NCI-H1930 (cell line): ENCODE results near the gene ROS1.

ENCODE experiments used
- DNase-seq, 2 experiments: peaks; one replicate each; lab custom pipeline; 2025; lab: John Stamatoyannopoulos, UW

The ROS1 gene

DNA sequence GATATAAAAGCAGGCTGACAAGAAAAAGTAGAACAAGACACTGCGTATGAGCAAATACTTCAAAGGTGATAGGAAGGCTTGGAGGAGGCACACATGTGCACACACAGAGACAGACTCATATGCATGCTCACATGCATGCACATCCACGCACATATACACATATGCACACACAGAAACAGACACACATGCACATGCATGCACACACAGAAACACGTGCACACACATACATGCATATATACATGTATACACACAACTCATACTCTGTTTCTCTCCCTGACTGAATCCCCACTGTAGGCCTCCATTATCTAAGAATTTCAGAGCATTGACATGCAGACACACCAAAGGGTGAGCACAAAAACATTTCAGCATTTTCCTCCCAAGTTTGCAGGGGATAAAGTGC, 116.7 kb downstream of the ROS1 start:
- no peak for DNase-seq

DNA sequence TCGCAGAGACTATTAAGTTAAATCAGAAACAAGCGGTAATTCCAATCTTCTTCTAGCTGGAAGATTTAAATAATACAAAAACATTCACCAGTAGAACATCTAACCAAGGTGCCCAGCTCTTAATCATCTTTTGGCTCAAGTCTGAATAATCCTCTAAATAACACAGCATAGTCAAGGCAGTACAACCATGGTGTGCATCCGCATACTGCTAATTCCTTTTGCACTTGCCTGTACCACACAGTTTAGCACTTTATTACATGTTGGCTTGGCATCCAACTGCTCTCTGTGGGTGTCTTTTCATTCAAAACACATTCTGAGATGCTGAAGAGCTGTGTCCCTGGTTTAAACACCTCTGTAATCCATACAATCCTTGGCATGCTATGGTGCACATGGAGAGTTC, 118.1 kb downstream of the ROS1 start:
- no peak for DNase-seq

- DNase-seq: no peak
Observed at GRCh38 chr6:117306227-117306790, 119.4 kb downstream of the ROS1 start.

GRCh38 chr6:117304446-117304845, 121.3 kb downstream of the ROS1 start:
- DNase-seq: no peak

DNA sequence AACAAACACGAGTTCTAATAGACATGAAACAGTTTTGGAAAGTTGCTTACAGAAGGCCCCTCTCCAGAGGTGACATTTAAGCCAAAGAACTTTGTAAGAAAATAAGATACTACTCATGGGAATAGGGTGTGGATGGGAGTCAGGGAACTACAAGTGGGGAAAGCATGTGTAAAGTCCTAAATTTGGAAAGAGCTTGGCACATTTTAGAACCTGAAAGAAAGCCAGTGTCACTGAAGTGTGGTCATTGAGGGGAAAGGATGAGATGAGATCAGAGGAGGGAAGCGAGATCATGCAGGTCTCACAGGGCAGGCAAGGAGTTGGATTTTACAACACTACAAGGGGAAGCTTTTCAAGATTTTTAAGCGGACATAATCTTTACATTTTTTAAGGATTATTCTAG, 122.4 kb downstream of the ROS1 start:
- no peak for DNase-seq

DNA sequence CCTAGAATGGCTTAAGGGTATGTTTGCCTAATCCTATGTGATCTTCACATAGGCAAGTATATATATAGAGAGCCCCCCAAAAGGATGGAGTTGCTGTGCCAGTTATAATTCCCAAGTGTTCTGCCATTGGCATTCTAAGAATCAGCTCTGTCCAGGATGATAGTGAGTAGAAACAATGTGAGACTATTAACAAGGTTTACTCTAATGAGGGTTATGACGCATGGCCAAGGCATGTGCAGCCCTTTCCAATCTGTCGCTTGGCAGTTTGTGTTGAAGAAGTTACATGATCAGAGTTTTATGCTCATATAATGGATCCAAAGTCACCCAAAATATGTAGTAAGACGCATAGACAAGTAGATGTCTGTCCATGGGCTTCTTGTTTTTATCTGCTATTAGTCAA, 126.8 kb downstream of the ROS1 start:
- no peak for DNase-seq

DNA sequence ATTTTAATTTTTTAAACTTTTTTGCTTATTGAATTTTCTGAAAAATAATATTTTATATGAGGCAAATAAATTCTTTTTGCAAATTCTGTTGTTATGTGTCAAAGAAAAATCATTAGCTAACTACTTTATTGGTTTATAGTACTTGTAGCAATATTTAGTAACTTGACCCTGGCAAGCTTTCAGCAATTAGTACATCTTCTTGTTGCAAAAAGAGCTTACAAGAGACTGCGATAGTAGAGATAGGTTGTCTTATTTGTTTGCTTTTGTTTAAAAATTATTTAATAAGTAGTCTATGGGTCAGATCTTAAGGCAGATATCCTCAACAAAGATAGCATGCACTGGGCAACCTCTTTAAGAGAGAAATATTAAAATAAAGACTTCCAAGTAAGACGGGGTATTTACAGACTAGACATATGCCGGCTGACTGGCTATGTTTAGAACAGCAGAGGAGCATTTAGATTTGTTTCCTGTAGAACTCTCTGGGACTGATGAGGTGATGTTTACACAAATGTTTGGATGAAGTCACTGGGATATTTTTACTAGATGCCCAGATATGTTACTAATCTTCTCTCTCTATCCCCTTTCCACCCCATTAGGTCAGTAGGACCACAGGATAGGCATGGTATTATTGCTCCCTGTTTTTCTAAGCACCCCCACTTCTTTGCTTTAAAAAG, 135.4 kb downstream of the ROS1 start:
- no peak for DNase-seq

- DNase-seq: no peak
Observed at GRCh38 chr6:117288083-117288715, 137.5 kb downstream of the ROS1 start.

DNA sequence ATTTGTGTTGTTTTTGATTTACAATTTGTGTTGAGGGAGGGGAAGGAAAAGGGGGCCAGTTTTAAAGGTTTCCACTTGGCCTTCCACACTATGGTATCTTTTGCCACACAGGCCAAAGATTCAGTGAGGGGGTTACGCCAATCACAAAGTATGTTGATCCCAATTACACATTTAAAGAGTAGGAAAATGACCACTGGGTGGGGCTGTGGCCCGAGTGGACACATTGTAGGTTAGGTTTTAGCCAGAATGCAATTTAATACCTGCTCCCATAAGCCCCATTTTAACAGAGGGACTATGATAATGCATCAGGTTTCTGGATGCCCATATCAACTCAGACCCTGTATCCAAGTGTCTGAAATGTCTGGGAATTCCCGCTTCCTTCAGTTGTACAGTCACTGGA, 144.8 kb downstream of the ROS1 start:
- DNase-seq: no peak

GRCh38 chr6:117276778-117277316, 148.9 kb downstream of the ROS1 start:
- DNase-seq: no peak

DNA sequence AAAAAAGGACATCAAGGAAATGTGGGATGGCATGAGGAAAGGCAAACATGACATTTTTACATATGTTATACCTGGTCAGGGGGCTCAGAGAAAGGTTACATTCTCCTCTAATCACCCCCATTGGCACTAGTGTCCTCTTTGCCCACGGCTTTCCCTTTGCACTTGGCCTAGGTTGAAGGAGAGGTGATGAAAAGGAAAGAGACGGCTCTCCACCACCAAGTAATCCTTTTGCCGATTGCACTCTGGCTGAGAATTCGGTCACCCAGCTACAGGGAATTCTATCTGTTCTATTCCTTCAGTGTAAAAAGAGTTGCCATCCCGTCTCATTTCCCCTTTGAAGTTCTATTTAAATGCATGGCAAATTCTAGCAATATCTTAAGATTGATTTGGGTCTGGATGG, 150.0 kb downstream of the ROS1 start:
- no peak for DNase-seq

GRCh38 chr6:117275205-117275604, 150.5 kb downstream of the ROS1 start:
- no peak for DNase-seq

GRCh38 chr6:117272891-117273290, 152.9 kb downstream of the ROS1 start:
- no peak for DNase-seq

DNA sequence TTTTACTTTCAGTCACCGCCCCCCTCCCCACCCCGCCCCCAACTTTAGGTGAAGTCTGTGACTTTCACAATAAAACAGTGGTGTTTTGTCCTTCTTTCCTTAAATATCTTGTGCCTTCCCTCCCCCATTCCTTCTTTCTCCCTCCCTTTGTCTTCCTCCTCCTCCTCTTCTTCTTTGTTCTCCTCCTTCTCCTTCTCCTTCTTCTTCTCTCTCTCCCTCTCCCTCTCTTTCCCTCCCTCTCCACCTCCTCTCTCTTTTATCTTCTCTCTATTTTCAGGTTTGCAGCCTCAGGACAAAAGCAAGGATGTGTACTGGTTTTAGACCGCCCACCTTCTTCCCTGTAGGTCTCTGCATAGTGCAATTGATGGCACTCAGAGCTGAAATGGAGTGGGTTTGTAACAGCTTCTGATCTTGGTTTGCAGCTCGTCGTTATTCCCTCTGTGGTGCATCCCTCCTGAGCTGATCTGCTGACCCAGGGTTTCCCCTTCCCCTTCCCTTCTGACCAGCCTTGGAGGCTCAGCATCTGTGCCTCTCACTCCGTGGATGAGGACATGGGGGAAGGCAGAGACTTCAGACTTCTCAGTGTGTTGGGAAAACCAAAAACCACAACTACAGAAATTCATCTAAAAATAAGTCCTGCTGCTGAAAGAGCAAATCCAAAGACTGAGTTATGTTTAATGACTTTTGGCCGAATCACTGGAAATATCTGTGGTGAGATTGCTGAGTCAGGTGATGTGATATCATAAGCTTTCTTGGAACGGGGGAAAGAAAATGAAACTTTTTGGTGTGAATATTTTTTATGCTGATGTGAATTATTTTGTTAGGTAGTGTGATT, 153.5 kb downstream of the ROS1 start:
- no peak for DNase-seq

DNA sequence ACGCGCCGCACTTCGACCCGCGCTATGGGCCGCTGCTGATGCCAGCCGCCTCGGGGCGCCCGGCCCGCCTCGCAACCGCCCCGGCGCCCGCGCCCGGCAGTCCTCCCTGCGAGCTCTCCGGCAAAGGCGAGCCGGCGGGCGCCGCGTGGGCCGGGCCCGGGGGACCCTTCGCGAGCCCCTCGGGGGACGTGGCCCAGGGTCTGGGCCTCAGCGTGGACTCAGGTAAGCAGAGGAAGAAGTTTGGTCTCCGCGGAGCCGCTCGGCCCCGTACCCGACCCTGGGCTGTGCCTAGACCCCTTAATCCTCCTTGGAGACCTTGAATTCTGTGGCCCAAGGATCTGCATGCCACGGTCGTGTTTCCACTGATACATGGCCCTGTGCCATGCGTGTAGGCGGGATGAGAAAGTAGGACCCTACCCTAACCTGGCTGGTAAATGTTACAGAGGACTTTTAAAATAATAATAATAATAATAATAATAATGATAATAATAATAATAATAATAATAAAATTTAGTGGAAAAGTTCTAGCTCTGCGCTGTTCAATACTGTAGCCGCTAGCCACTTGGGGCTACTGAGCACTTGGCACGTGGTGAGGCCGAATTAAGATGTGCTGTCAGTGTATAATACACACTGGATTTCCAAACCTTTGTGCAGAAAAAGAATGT, 154.8 kb downstream of the ROS1 start:
- DNase-seq: no peak

GRCh38 chr6:117270055-117270842, 155.5 kb downstream of the ROS1 start:
- peak in 1 of 2 experiments; percentile 2 for DNase-seq

- DNase-seq: no peak
Observed at GRCh38 chr6:117269638-117270054, 156.1 kb downstream of the ROS1 start.

- no peak for DNase-seq
Observed at GRCh38 chr6:117268924-117269323, 156.8 kb downstream of the ROS1 start.

DNA sequence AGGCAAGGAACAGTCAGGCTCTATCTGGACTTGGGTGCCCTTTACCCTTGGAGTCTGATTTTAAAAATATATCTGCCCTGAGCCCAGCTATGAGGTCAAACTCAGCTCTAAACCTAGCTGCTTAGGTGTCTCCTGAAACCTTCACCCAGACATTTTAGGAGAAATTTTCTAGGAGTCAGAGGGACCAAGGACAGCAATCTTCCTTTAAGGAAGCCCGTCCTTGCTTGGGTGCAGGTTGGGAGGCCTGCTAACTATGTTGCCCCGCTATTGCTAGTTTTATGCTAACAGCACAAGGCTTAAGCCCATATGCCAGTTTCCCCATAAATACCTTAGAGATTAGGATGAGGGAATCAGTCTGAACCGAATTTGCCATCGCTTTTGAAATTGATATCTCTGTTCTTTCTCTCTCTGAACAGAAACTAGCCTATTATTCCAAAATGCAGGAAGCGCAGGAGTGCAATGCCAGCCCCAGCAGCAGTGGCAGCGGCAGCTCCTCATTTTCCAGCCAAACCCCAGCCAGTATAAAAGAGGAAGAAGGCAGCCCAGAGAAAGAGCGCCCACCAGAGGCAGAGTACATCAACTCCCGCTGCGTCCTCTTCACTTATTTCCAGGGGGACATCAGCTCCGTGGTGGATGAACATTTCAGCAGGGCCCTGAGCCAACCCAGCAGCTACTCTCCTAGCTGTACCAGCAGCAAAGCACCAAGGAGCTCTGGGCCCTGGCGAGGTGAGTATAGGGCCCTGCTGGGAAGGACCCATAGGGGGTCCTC, 157.8 kb downstream of the ROS1 start:
- DNase-seq: no peak

DNA sequence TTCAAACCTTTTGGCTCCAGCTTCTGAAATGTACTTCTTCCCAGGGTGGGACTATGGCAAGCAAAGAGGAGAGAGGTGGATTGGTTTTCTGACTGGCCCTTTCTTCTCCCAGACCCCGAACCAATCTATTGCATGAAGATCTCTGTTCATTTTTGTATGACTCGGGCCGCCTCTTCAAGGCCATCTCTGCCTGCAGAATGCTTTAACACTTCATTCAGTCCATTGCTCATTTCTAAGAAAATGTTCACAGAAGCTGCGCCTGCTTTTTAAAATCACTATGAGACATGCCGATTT, 158.7 kb downstream of the ROS1 start:
- DNase-seq: no peak
